Measurements from ENCODE around the gene MGARP. TPM values are rescaled to one million over a fixed set of nuclear protein-coding genes. Genes with fewer than 3 reads are reported as not detected.

The MGARP gene
- total and polyA plus RNA-seq, 2 of the 4 experiments (the other 2 are of a cell fraction) = 34.7 to 35.0 TPM

GRCh38 chr4:139241086-139241783 is 38.8 kb downstream of the MGARP start:
- peak overlapping the region; percentile 46 to 85; a peak in 2 of 4 replicates for H4K8ac ChIP-seq (ENCODE audit: low read depth in 2 of 2, low read length in 2 of 2)
- no peaks in the 10 kb centered on the region for H4K20me1 ChIP-seq (ENCODE audit: insufficient read depth, low read length)
- no peak overlapping the region for H3K4me2 ChIP-seq (ENCODE audit: low read depth, low read length)
- ATAC-seq (ENCODE audit: low read depth) = no peak
- no peak overlapping the region for H3K56ac ChIP-seq (ENCODE audit: extremely low read depth, insufficient read depth, low read length)
- peak overlapping the region; percentile 93; the same call in 1 of the 2 replicates for H2BK120ac ChIP-seq (ENCODE audit: low read depth, low read length)
- no peak overlapping the region for H2AK9ac ChIP-seq (replicated peaks; ENCODE audit: low read depth, low read length, poor library complexity)
- 0 out of 2 replicates have a peak, but pooled peaks cover 2% of the 10 kb centered on the region for H3K9me3 ChIP-seq (ENCODE audit: control insufficient read depth, insufficient read depth, low read length)
- H4K5ac ChIP-seq (ENCODE audit: low read depth, low read length) = no peak overlapping the region
- in situ Hi-C loops (cut with MboI; ENCODE audit: low sequenced_read_pairs) = no loop called here
- dilution Hi-C loops (cut with HindIII; ENCODE audit: low sequenced_read_pairs, unreplicated experiment) = no loop called here
- H3K18ac ChIP-seq (ENCODE audit: low read depth, low read length) = peak overlapping the region; percentile 59
- H2BK20ac ChIP-seq (ENCODE audit: low read depth, low read length) = peak overlapping the region; percentile 27
- H3K27me3 ChIP-seq (ENCODE audit: control insufficient read depth, insufficient read depth, low read length) = no peaks in the 10 kb centered on the region
- no TSS peak for BruUV-seq (replicated peaks)
- no peak overlapping the region for H3K9ac ChIP-seq (ENCODE audit: low read depth, low read length)
- peaks cover 29% of the 10 kb centered on the region for H3K4me1 ChIP-seq (ENCODE audit: control insufficient read depth, insufficient read depth, low read length)
- peak overlapping the region; percentile 87; the same call in 1 of the 2 replicates for H4K91ac ChIP-seq (ENCODE audit: insufficient read depth, low read depth, low read length)
- H3K36me3 ChIP-seq (ENCODE audit: control insufficient read depth, insufficient read depth, low read length) = no peaks in the 10 kb centered on the region
- peak overlapping the region; percentile 83; the same call in 2 of the 3 replicates for H2BK15ac ChIP-seq (ENCODE audit: low read depth, low read length)
- no peak for TF ChIP-seq ELK1 (IDR thresholded peaks at IDR 0.05; ENCODE audit: borderline replicate concordance, low read depth, low read length)
- no peak for TF ChIP-seq CTCF (conservative IDR thresholded peaks at IDR 0.05; ENCODE audit: low read depth, low read length)
- no peak for TF ChIP-seq RCOR1 (IDR thresholded peaks at IDR 0.05; ENCODE audit: insufficient replicate concordance, low read length)
- no peak for TF ChIP-seq RFX5 (IDR thresholded peaks at IDR 0.05; ENCODE audit: low read depth, low read length)
- no peak for TF ChIP-seq NFE2L2 (IDR thresholded peaks at IDR 0.05; ENCODE audit: low read depth, low read length)
- ChIA-PET CTCF (interaction anchor here (1.2 kb wide), 1 partner anchor 34 kb away, joined by 3 read pairs; no protein-coding TSS in a partner anchor), POLR2A (ENCODE audit: unreplicated experiment) (no interaction called here)
- peak overlapping the region; percentile 77 for H2AK5ac ChIP-seq (ENCODE audit: low read depth, low read length)
- H3K79me1 ChIP-seq (ENCODE audit: low read depth in 1 of 2, low read length in 2 of 2) = no peaks in the 10 kb centered on the region; a peak in 1 of 4 replicates
- intact Hi-C loops (cut with micrococcal nuclease) = no loop called here
- 0 out of 2 replicates have a peak overlapping the region, but pooled peaks have one; percentile 49 for H3K14ac ChIP-seq (replicated peaks; ENCODE audit: low read depth, low read length)
- peak overlapping the region; percentile 22 for H3K4ac ChIP-seq (ENCODE audit: low read depth, low read length)
- H3K23ac ChIP-seq (ENCODE audit: low read depth, low read length) = no peak overlapping the region
- no peak for DNase-seq
- no CpG with 5 or more reads among the region's 11 CpGs for WGBS, 2 experiments (ENCODE audit: extremely low coverage in 2 of 2, insufficient read length in 1 of 2)
- no peak overlapping the region for H3K4me3 ChIP-seq (ENCODE audit: insufficient read depth, low read depth, low read length)
- H3K9me1 ChIP-seq (ENCODE audit: insufficient read depth, low read length) = peaks cover 9% of the 10 kb centered on the region
- no peak overlapping the region for H3K27ac ChIP-seq (ENCODE audit: insufficient read depth, low read length)
- H2BK5ac ChIP-seq (ENCODE audit: low read depth, low read length, poor library complexity, severe bottlenecking) = peak overlapping the region; percentile 4
- no peak overlapping the region for H2AFZ ChIP-seq (replicated peaks; ENCODE audit: low read length, poor library complexity)

All from IMR-90 (cell line).